SU-DHL-6 (cell line): Measurements from ENCODE around the gene LRTM1.

Experiments used
- CTCF ChIP-seq: fragments of 200-600 bp; sonication (generic); IDR thresholded peaks from one replicate; pipeline ENCODE4 v1.5.1; 2017; ENCODE audit warnings: antibody characterized with exemption, mild to moderate bottlenecking, low read length, moderate library complexity; ENCODE audit not compliant: insufficient read depth, poor library complexity, severe bottlenecking
- EZH2phosphoT487 ChIP-seq: fragments of 200-600 bp; sonication (generic), shearing (Covaris generic); conservative IDR thresholded peaks from 2 replicates; pipeline ENCODE4 v1.6.1; 2018; ENCODE audit warnings: mild to moderate bottlenecking, antibody characterized with exemption, low read length, moderate library complexity, mixed read lengths

GRCh38 chr3:54965746-54966145 is 37.9 kb upstream of the LRTM1 start:
- no peak for TF ChIP-seq CTCF
- no peak for TF ChIP-seq EZH2phosphoT487
